ENCODE results near the gene COL26A1.

Gene COL26A1

GRCh38 chr7:101397243-101397642 is 34.6 kb downstream of the COL26A1 start:
- no peak for TF ChIP-seq FOXP2 (optimal IDR thresholded peaks at IDR 0.05; ENCODE audit: borderline replicate concordance, extremely low read depth, extremely low read length, insufficient read depth)
- no peak for TF ChIP-seq SIN3A (IDR thresholded peaks at IDR 0.05; ENCODE audit: borderline replicate concordance, insufficient read depth, low read length)
- TF ChIP-seq POLR2AphosphoS5 (IDR thresholded peaks at IDR 0.05; ENCODE audit: low read depth, low read length), result no peak
- TF ChIP-seq REST (IDR thresholded peaks at IDR 0.05; ENCODE audit: insufficient read depth in 1 of 2, low read depth in 2 of 2, low read length in 2 of 2), result no peak
- TF ChIP-seq TAF1 (IDR thresholded peaks at IDR 0.05; ENCODE audit: borderline replicate concordance, insufficient read depth, low read length), result no peak

- no peak for TF ChIP-seq SIN3A (IDR thresholded peaks at IDR 0.05; ENCODE audit: borderline replicate concordance, insufficient read depth, low read length)
- no peak for TF ChIP-seq POLR2AphosphoS5 (IDR thresholded peaks at IDR 0.05; ENCODE audit: low read depth, low read length)
- no peak for TF ChIP-seq TAF1 (IDR thresholded peaks at IDR 0.05; ENCODE audit: borderline replicate concordance, insufficient read depth, low read length)
- no peak for TF ChIP-seq FOXP2 (optimal IDR thresholded peaks at IDR 0.05; ENCODE audit: borderline replicate concordance, extremely low read depth, extremely low read length, insufficient read depth)
- no peak for TF ChIP-seq REST (IDR thresholded peaks at IDR 0.05; ENCODE audit: insufficient read depth in 1 of 2, low read depth in 2 of 2, low read length in 2 of 2)
Measured at GRCh38 chr7:101397770-101398324, 35.2 kb downstream of the COL26A1 start.

GRCh38 chr7:101398396-101399289 is 36.0 kb downstream of the COL26A1 start:
- TF ChIP-seq REST (IDR thresholded peaks at IDR 0.05; ENCODE audit: insufficient read depth in 1 of 2, low read depth in 2 of 2, low read length in 2 of 2) (no peak), TAF1 (IDR thresholded peaks at IDR 0.05; ENCODE audit: borderline replicate concordance, insufficient read depth, low read length) (no peak), POLR2AphosphoS5 (IDR thresholded peaks at IDR 0.05; ENCODE audit: low read depth, low read length) (no peak), FOXP2 (optimal IDR thresholded peaks at IDR 0.05; ENCODE audit: borderline replicate concordance, extremely low read depth, extremely low read length, insufficient read depth) (no peak), SIN3A (IDR thresholded peaks at IDR 0.05; ENCODE audit: borderline replicate concordance, insufficient read depth, low read length) (no peak)

- TF ChIP-seq TAF1 (IDR thresholded peaks at IDR 0.05; ENCODE audit: borderline replicate concordance, insufficient read depth, low read length) (no peak), FOXP2 (optimal IDR thresholded peaks at IDR 0.05; ENCODE audit: borderline replicate concordance, extremely low read depth, extremely low read length, insufficient read depth) (no peak), SIN3A (IDR thresholded peaks at IDR 0.05; ENCODE audit: borderline replicate concordance, insufficient read depth, low read length) (no peak)
Measured at GRCh38 chr7:101399759-101400158, 37.1 kb downstream of the COL26A1 start.

- TF ChIP-seq FOXP2 (optimal IDR thresholded peaks at IDR 0.05; ENCODE audit: borderline replicate concordance, extremely low read depth, extremely low read length, insufficient read depth) (no peak), TAF1 (IDR thresholded peaks at IDR 0.05; ENCODE audit: borderline replicate concordance, insufficient read depth, low read length) (no peak), SIN3A (IDR thresholded peaks at IDR 0.05; ENCODE audit: borderline replicate concordance, insufficient read depth, low read length) (no peak), POLR2AphosphoS5 (IDR thresholded peaks at IDR 0.05; ENCODE audit: low read depth, low read length) (no peak), REST (IDR thresholded peaks at IDR 0.05; ENCODE audit: insufficient read depth in 1 of 2, low read depth in 2 of 2, low read length in 2 of 2) (no peak)
Measured at GRCh38 chr7:101400751-101401150, 38.1 kb downstream of the COL26A1 start.

Measured in PFSK-1 (cell line).